Upper lobe of left lung (tissue), 4 donors: ENCODE measurements around the gene IGF2BP3.

Experiments used
- CTCF ChIP-seq, 6 experiments: fragments of 450-650 bp in 4 of 6; fragments of 200-600 bp in 2 of 6; sonication (generic) in 2 of 6; IDR thresholded peaks; one replicate each; pipeline ENCODE4 v1.5.1; 2016 to 2019; ENCODE audit warnings: antibody characterized with exemption in 6 of 6
- EP300 ChIP-seq, 4 donors: sonication (generic); formaldehyde crosslinking; IDR thresholded peaks; one replicate each; pipeline ENCODE4 v1.5.1; 2017; ENCODE audit warnings: antibody characterized with exemption in 4 of 4, control low read depth in 2 of 4
- POLR2A ChIP-seq, 4 donors: fragments of 450-650 bp; IDR thresholded peaks; one replicate each; pipeline ENCODE4 v1.5.1; 2016 to 2017; ENCODE audit warnings: antibody characterized with exemption in 4 of 4, mild to moderate bottlenecking in 2 of 4

DNA sequence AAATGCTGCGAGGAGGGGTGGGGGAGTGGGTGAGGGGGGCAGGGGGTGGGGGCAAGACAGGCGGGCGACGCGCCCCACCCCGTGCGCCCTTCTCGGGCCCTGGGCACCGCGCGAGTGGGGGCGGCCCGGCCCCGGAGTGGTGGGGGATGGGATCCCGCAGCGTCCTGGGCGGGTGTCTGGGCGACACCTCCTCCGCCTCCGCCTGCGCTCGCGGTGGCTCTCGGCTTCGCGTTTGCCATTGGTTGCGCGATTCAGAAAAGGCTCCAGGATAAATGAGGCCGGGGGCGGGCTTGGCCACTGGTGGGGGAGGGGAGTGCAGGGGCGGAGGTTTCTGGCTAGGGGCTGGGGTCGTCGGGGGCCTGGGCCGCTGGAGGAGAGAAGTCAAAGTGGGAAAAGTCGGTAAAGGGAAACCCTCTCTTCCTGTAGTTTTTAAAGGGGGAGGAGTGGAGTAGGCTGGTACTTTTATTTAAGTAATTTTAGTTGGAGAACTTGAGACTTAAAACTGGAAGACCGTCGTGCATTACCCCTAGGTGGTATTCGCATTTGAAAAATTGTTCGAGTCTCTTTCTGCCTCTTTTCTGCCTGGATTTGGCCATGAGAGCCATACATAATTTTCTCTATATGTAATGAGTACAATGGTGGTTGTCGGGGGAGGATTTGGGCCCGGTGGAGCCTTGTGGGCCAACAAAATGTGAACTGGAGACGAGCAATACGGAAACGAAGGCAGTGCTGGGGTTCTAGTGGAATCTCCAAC, 992 bp upstream of the IGF2BP3 start:
- TF ChIP-seq CTCF (IDR thresholded peaks at IDR 0.05) = no peak
- no peak for TF ChIP-seq POLR2A (IDR thresholded peaks at IDR 0.05)
- no peak for TF ChIP-seq EP300 (IDR thresholded peaks at IDR 0.05)
